K562 (cell line): ENCODE results near the gene SPATA25. TPM values are rescaled to one million over a fixed set of nuclear protein-coding genes. Genes with fewer than 3 reads are reported as not detected.
A peak's percentile ranks its signal among the peaks of the same experiment; 100 is the strongest.

Experiments used
- CHD1 ChIP-seq: fragments of 200-600 bp; sonication (generic); IDR thresholded peaks from one replicate; pipeline ENCODE4 v1.6.1; 2012; ENCODE audit warnings: mild to moderate bottlenecking, moderate library complexity, low read length, inconsistent platforms
- IRF2 ChIP-seq: sonication (generic); formaldehyde crosslinking; IDR thresholded peaks from 2 replicates; pipeline ENCODE4 v1.8.1; 2022; ENCODE audit warnings: mild to moderate bottlenecking, missing genetic modification reagents
- MAX ChIP-seq: sonication (generic); formaldehyde crosslinking; IDR thresholded peaks from 2 replicates; pipeline ENCODE4 v1.9.0; 2022; ENCODE audit warnings: mild to moderate bottlenecking, missing genetic modification reagents
- NCOA1 ChIP-seq: fragments of 450-650 bp; IDR thresholded peaks from 2 replicates; pipeline ENCODE4 v1.6.1; 2016; ENCODE audit warnings: low read depth
- RBM15 ChIP-seq: fragments of 200-400 bp; formaldehyde crosslinking; IDR thresholded peaks from 2 replicates; pipeline ENCODE4 v1.6.1; 2018; ENCODE audit warnings: mild to moderate bottlenecking, low read length, moderate library complexity; ENCODE audit not compliant: insufficient read depth
- RFX1 ChIP-seq: fragments of 450-650 bp; IDR thresholded peaks from 2 replicates; pipeline ENCODE4 v1.6.1; 2016; ENCODE audit warnings: mild to moderate bottlenecking, moderate library complexity
- RREB1 ChIP-seq: fragments of 250-450 bp; sonication (Bioruptor Pico); IDR thresholded peaks from 2 replicates; pipeline ENCODE4 v1.4.0; 2020
- SMAD3 ChIP-seq: fragments of 450-650 bp; formaldehyde crosslinking; conservative IDR thresholded peaks from 2 replicates; pipeline ENCODE4 v1.4.0; 2020; ENCODE audit warnings: mild to moderate bottlenecking
- TFAM ChIP-seq: fragments of 250-450 bp; sonication (Bioruptor Pico); conservative IDR thresholded peaks from 2 replicates; pipeline ENCODE4 v1.5.0; 2021; ENCODE audit warnings: mild to moderate bottlenecking, moderate library complexity
- ZFP30 ChIP-seq: fragments of 250-450 bp; sonication (Bioruptor Pico); IDR thresholded peaks from 2 replicates; pipeline ENCODE4 v1.8.0; 2022; ENCODE audit warnings: moderate library complexity, mild to moderate bottlenecking, inconsistent platforms, borderline replicate concordance
- ZNF224 ChIP-seq: sonication (generic); formaldehyde crosslinking; IDR thresholded peaks from 2 replicates; pipeline ENCODE4 v1.8.0; 2022; ENCODE audit warnings: mild to moderate bottlenecking, missing genetic modification reagents
- ZNF280B ChIP-seq: fragments of 250-450 bp; sonication (Bioruptor Pico); IDR thresholded peaks from 2 replicates; pipeline ENCODE4 v1.5.1; 2021; ENCODE audit warnings: mild to moderate bottlenecking
- ZNF436 ChIP-seq: fragments of 250-450, 450-650 bp; sonication (Bioruptor Pico); formaldehyde crosslinking; IDR thresholded peaks from 2 replicates; pipeline ENCODE4 v1.7.0; 2020; ENCODE audit warnings: mild to moderate bottlenecking
- polyA plus RNA-seq, 8 experiments: library from polyadenylated mRNA; depleted of rRNA in 4 of 8; stranded (reverse) in 5 of 8; unstranded in 3 of 8; fragments of >200 nt; fragmentation: Nextera tagmentation in 2 of 8; fragmentation: Illumina TruSeq in 1 of 8; extraction: Ambion mirVana in 2 of 8; extraction: Trizol in 1 of 8; gene quantifications; 2 replicates each; pipeline versions ENCODE4 v1.2.1 to v1.2.3, GENCODE V29; 2011 to 2014; ENCODE audit warnings: inconsistent platforms in 1 of 8, missing spikeins in 1 of 8
- total RNA-seq, 7 experiments: library from RNA; depleted of rRNA in 6 of 7; stranded (reverse); fragments of >200 nt in 6 of 7; fragmentation: Illumina TruSeq in 2 of 7; extraction: Trizol in 2 of 7; gene quantifications; 2 replicates each; pipeline versions ENCODE4 v1.2.1 to v1.2.3, GENCODE V29; 2011 to 2021; ENCODE audit warnings: low replicate concordance in 1 of 7
- TF ChIP-seq, protein P1 (sequence below): sonication (generic); formaldehyde crosslinking; IDR thresholded peaks from 2 replicates; pipeline ENCODE4 v1.8.0; 2022; ENCODE audit warnings: mild to moderate bottlenecking, missing genetic modification reagents

The SPATA25 gene
- total and polyA plus RNA-seq, 9 of the 15 experiments (the other 6 are each of a cell fraction or from before 2014, with no cell fraction given), result 0.21 to 0.95 (median 0.53) TPM; not detected in 3

DNA sequence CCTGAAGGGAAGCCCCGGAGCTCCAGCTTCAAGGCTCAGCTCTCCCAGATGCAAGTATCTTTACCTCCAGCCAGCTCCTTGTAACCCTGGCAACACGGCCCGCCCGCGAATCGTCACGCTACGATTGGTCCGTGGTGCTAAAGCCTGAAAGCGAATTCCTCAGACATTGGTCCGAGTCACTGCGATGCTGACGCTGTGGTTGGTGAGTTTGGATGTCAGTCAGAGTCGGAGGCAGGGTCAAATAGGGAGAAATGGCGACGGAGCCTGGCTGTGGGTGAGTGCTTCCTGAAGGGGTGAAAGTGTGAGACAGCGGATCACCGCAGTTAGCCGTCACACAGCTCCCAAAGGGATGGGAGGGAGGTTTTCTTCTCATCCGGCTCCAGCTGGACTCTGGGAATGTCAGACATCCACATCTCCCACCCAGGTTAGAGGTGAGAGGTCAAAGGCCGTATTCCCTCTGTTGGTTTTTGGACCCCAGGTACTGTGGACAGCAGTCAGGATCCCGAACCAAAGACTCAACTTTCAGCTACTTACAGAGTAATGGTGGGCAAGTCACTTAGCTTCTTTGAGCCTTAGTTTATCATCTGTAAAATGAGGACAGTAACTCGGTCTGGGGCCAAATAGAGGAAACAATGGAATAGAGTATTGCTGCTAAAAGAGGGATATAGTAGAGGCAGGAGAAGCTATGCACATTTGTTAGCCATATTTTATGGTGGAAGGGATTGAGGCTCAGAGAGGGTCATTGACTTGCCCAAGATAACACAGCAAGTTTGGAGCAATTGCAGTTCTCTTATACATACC, 6.2 kb downstream of the SPATA25 start, which contains the start of gene ZSWIM1 (continued):
- no peak for TF ChIP-seq ZFP30 (CRISPR knock-in tag)
- TF ChIP-seq NCOA1, result 0 out of 2 replicates have a peak, but pooled peaks have one; percentile 37
- peak; percentile 99 for TF ChIP-seq RFX1
- no peak for TF ChIP-seq MAX (CRISPR knock-in tag)
- TF ChIP-seq, protein P1, sequence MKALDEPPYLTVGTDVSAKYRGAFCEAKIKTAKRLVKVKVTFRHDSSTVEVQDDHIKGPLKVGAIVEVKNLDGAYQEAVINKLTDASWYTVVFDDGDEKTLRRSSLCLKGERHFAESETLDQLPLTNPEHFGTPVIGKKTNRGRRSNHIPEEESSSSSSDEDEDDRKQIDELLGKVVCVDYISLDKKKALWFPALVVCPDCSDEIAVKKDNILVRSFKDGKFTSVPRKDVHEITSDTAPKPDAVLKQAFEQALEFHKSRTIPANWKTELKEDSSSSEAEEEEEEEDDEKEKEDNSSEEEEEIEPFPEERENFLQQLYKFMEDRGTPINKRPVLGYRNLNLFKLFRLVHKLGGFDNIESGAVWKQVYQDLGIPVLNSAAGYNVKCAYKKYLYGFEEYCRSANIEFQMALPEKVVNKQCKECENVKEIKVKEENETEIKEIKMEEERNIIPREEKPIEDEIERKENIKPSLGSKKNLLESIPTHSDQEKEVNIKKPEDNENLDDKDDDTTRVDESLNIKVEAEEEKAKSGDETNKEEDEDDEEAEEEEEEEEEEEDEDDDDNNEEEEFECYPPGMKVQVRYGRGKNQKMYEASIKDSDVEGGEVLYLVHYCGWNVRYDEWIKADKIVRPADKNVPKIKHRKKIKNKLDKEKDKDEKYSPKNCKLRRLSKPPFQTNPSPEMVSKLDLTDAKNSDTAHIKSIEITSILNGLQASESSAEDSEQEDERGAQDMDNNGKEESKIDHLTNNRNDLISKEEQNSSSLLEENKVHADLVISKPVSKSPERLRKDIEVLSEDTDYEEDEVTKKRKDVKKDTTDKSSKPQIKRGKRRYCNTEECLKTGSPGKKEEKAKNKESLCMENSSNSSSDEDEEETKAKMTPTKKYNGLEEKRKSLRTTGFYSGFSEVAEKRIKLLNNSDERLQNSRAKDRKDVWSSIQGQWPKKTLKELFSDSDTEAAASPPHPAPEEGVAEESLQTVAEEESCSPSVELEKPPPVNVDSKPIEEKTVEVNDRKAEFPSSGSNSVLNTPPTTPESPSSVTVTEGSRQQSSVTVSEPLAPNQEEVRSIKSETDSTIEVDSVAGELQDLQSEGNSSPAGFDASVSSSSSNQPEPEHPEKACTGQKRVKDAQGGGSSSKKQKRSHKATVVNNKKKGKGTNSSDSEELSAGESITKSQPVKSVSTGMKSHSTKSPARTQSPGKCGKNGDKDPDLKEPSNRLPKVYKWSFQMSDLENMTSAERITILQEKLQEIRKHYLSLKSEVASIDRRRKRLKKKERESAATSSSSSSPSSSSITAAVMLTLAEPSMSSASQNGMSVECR, result no peak
- TF ChIP-seq TFAM (CRISPR knock-in tag), result no peak
- TF ChIP-seq SMAD3 (CRISPR knock-in tag), result 0 out of 2 replicates have a peak, but pooled peaks have one; percentile 28
- peak; percentile 58 for TF ChIP-seq CHD1
- no peak for TF ChIP-seq ZNF436 (CRISPR knock-in tag)
- TF ChIP-seq RREB1 (CRISPR knock-in tag), result no peak
- no peak for TF ChIP-seq RBM15
- TF ChIP-seq IRF2 (CRISPR knock-in tag), result no peak
- no peak for TF ChIP-seq ZNF280B
- TF ChIP-seq ZNF224 (CRISPR knock-in tag), result no peak
